Vagina (tissue), 2 donors: ENCODE data around the gene B4GALT5. TPM values are rescaled to one million over a fixed set of nuclear protein-coding genes. Genes with fewer than 3 reads are reported as not detected.
A peak's percentile ranks its signal among the peaks of the same experiment; 100 is the strongest.

Source experiments
- DNase-seq, 2 donors: peaks; one replicate each; pipeline ENCODE4 v3.0.0-alpha.2; 2017; ENCODE audit errors: extremely low spot score in 2 of 2
- H3K27ac ChIP-seq: fragments of 200-600 bp; sonication (generic); one replicate; pipeline ENCODE4 v1.5.1; 2019
- H3K27me3 ChIP-seq: fragments of 200-600 bp; sonication (generic); one replicate; pipeline ENCODE4 v1.5.1; 2019
- H3K36me3 ChIP-seq, 2 donors: fragments of 200-600 bp; sonication (generic); one replicate each; pipeline ENCODE4 v1.5.1; 2017 to 2019
- H3K4me1 ChIP-seq: fragments of 200-600 bp; sonication (generic); one replicate; pipeline ENCODE4 v1.5.1; 2019
- H3K4me3 ChIP-seq, 2 donors: fragments of 200-600 bp; sonication (generic); 1 replicate in 1 of 2; 2 replicates in 1 of 2; pipeline ENCODE4 v1.5.1; 2016 to 2019
- H3K9me3 ChIP-seq: fragments of 200-600 bp; sonication (generic); one replicate; pipeline ENCODE4 v1.5.1; 2019
- POLR2A ChIP-seq, 2 donors: fragments of 450-650 bp; IDR thresholded peaks; one replicate each; pipeline ENCODE4 v1.6.1; 2017; ENCODE audit warnings: antibody characterized with exemption in 2 of 2, mild to moderate bottlenecking in 2 of 2, moderate library complexity in 2 of 2
- POLR2AphosphoS5 ChIP-seq, 2 donors: sonication (generic); formaldehyde crosslinking; IDR thresholded peaks; one replicate each; pipeline ENCODE4 v1.9.0; 2017; ENCODE audit warnings: antibody characterized with exemption in 2 of 2, mild to moderate bottlenecking in 2 of 2, low read depth in 1 of 2; ENCODE audit not compliant: insufficient read depth in 1 of 2
- intact Hi-C: fragments of 100-400 bp; cut with DNase I; formaldehyde crosslinking; loops from one replicate; pipeline ENCODE4 v1.15.1; 2023
- total RNA-seq: library from RNA; depleted of rRNA; stranded (reverse); fragments of >200 nt; gene quantifications from one replicate; pipeline ENCODE4 v1.2.3, GENCODE V29; 2016
- TF ChIP-seq, protein P1 (sequence below), 3 experiments: fragments of 450-650 bp in 2 of 3; fragments of 200-600 bp in 1 of 3; sonication (generic) in 1 of 3; IDR thresholded peaks; one replicate each; pipeline ENCODE4 v1.5.1; 2017 to 2019; ENCODE audit warnings: antibody characterized with exemption in 3 of 3, mild to moderate bottlenecking in 2 of 3, moderate library complexity in 2 of 3

Gene B4GALT5
- total RNA-seq, 1 donor from 2014 or later = 17.9 TPM

DNA sequence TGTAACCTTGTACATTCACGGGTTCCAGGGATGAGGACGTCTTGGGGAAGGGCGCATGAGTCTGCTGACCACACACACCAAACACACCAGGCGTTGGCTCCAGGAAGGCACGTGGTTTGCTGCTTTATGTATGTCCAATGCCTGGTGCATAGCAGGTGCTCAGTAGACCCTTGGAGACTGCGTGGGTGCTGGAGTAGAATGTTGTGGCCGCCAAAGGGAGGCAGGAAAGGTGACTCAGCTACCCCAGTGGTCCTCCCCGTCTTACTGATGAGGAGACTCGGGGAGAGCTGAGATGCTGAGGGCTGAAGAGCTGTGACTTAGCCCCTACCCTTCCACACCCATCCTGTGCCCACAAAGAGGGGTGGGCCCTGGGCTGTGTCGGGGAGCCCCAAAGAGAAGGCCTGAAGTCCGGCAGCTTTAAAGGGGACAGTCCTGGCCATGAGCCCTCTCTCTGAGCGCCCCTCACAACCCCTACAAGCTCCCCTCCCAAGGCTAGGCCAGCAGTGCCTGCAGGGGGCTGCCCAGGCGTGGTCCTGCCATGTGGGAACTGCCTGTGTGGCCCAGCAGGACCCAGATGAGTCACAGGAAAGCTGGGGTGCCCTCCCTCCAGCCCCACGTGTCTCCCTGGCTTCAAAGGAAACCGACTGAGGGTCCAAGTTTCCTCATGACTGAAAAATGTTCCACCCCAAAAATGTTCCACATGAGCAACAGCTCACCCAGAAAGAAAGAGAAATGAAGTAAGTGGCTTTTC lies 117.7 kb downstream of the B4GALT5 start:
- H3K27me3 ChIP-seq = no peaks in the 10 kb centered on the region
- H3K36me3 ChIP-seq = no peaks in the 10 kb centered on the region
- TF ChIP-seq POLR2A (IDR thresholded peaks at IDR 0.05) (no peak), POLR2AphosphoS5 (IDR thresholded peaks at IDR 0.05; ENCODE audit: insufficient read depth in 1 of 2, low read depth in 1 of 2) (peak in 1 of 2 donors; percentile 54)
- TF ChIP-seq, protein P1, sequence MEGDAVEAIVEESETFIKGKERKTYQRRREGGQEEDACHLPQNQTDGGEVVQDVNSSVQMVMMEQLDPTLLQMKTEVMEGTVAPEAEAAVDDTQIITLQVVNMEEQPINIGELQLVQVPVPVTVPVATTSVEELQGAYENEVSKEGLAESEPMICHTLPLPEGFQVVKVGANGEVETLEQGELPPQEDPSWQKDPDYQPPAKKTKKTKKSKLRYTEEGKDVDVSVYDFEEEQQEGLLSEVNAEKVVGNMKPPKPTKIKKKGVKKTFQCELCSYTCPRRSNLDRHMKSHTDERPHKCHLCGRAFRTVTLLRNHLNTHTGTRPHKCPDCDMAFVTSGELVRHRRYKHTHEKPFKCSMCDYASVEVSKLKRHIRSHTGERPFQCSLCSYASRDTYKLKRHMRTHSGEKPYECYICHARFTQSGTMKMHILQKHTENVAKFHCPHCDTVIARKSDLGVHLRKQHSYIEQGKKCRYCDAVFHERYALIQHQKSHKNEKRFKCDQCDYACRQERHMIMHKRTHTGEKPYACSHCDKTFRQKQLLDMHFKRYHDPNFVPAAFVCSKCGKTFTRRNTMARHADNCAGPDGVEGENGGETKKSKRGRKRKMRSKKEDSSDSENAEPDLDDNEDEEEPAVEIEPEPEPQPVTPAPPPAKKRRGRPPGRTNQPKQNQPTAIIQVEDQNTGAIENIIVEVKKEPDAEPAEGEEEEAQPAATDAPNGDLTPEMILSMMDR (IDR thresholded peaks at IDR 0.05) = no peak
- no peaks in the 10 kb centered on the region for H3K9me3 ChIP-seq
- intact Hi-C loops = no loop called here
- DNase-seq = no peak
- peak overlapping the region; percentile 85 for H3K27ac ChIP-seq
- no peak overlapping the region for H3K4me3 ChIP-seq
- H3K4me1 ChIP-seq = peaks cover 45% of the 10 kb centered on the region

DNA sequence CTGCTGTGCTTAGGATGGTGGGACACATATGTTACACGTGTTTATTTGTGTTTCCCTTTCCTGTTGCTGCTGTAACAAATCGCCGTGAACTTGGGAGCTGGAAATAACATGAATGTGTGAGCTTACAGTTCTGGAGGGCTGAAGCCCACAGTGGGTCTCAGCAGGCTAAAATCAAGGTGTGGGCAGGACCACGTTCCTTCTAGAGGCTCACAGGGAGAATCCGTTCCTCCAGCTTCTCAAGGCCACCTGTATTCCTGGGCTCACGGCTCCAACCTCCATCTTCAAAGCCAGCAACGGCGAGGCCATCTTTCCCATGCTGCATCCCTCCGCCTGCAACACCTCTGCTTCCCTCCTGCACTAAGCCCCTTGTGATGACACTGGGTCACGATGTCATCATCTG lies 118.3 kb downstream of the B4GALT5 start:
- H3K36me3 ChIP-seq = no peaks in the 10 kb centered on the region

DNA sequence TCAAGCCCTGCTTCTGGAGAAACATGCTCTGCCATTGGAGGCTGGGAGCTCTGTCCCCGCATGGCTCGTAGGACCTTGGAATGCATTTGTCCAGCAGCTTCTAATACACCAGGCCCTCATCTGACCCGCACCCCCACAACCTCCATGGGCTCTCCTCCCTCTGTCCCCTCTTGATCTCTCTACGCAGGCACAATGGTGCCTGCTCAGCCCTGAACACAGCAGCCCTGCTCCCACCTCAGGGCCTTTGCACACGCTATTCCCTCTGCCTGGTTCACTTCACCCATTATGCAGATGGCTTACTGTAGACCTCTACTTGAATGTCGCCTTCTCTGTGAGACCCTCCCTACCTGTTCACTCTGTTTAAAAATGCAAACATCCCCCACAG lies 118.8 kb downstream of the B4GALT5 start:
- no peaks in the 10 kb centered on the region for H3K9me3 ChIP-seq
- H3K36me3 ChIP-seq = no peaks in the 10 kb centered on the region
- peak overlapping the region; percentile 85 for H3K27ac ChIP-seq
- H3K4me1 ChIP-seq = peaks cover 54% of the 10 kb centered on the region
- TF ChIP-seq POLR2A (IDR thresholded peaks at IDR 0.05) = no peak
- no peak for TF ChIP-seq POLR2AphosphoS5 (IDR thresholded peaks at IDR 0.05; ENCODE audit: insufficient read depth in 1 of 2, low read depth in 1 of 2)
- TF ChIP-seq, protein P1 (IDR thresholded peaks at IDR 0.05) = no peak
- DNase-seq = no peak
- H3K27me3 ChIP-seq = no peaks in the 10 kb centered on the region
- no peak overlapping the region for H3K4me3 ChIP-seq
- intact Hi-C loops = no loop called here

More for the DNA sequence above, 118.3 kb downstream of the B4GALT5 start:
- no peak for TF ChIP-seq POLR2AphosphoS5 (IDR thresholded peaks at IDR 0.05; ENCODE audit: insufficient read depth in 1 of 2, low read depth in 1 of 2)
- no peak for TF ChIP-seq POLR2A (IDR thresholded peaks at IDR 0.05)
- TF ChIP-seq, protein P1 (IDR thresholded peaks at IDR 0.05) = no peak
- H3K4me1 ChIP-seq = peaks cover 50% of the 10 kb centered on the region
- no peaks in the 10 kb centered on the region for H3K27me3 ChIP-seq
- intact Hi-C loops = no loop called here
- H3K4me3 ChIP-seq = no peak overlapping the region
- DNase-seq = no peak
- no peaks in the 10 kb centered on the region for H3K9me3 ChIP-seq
- peak overlapping the region; percentile 85 for H3K27ac ChIP-seq

DNA sequence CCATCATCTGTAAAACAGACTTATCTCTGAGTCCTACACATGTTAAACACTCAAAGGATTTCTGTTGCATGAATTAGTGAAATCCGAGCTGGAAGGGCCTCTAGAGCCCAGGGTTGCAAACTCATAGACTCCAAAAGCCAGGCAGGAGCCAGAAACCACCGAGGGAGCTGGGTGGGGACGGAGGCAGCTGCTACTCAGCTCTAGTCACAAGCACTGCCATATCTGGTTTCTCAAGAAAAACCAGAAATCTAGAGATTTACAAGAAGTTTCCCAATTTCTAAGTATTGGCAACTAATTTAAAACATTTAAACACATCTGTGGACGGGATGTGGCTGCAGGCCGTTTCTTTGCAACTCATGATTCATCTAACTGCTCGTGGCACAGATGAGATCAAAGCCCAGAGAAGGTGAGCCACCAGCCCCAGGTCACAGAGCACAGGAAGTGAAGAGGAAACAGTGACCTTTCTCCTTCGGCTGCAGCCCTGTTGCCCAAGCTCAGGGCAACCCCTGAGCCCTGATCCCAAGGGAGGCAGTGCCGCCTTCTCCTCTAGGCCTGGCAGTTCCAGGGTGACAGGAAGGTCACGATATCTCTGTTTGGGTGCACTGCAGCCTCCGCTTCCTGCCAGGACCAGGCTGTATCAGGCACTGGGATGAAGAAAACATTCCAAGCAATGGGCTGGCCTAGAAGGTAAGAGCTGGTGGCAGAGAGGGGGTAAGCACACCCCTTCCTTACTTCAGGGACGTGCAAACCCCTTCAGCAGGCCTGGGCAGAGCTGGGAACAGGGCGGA lies 119.3 kb downstream of the B4GALT5 start:
- H3K27me3 ChIP-seq = no peaks in the 10 kb centered on the region
- H3K36me3 ChIP-seq = no peaks in the 10 kb centered on the region
- DNase-seq = peak in 1 of 2 donors; percentile 94
- no peaks in the 10 kb centered on the region for H3K9me3 ChIP-seq
- H3K4me3 ChIP-seq = no peak overlapping the region
- H3K4me1 ChIP-seq = peaks cover 54% of the 10 kb centered on the region
- peak overlapping the region; percentile 85 for H3K27ac ChIP-seq
- intact Hi-C loops = no loop called here
- TF ChIP-seq, protein P1 (IDR thresholded peaks at IDR 0.05) = no peak
- TF ChIP-seq POLR2AphosphoS5 (IDR thresholded peaks at IDR 0.05; ENCODE audit: insufficient read depth in 1 of 2, low read depth in 1 of 2) (peak; percentile 72 to 77), POLR2A (IDR thresholded peaks at IDR 0.05) (no peak)
